HTERT RPE-1 (cell line): ENCODE data around the gene SND1.

Source experiments
- in situ Hi-C: fragments of 300-500 bp; cut with MboI; formaldehyde crosslinking; loops from 4 replicates; pipeline ENCODE4 v1.14.3; 2020; ENCODE audit warnings: low sequenced_read_pairs

Gene SND1

DNA sequence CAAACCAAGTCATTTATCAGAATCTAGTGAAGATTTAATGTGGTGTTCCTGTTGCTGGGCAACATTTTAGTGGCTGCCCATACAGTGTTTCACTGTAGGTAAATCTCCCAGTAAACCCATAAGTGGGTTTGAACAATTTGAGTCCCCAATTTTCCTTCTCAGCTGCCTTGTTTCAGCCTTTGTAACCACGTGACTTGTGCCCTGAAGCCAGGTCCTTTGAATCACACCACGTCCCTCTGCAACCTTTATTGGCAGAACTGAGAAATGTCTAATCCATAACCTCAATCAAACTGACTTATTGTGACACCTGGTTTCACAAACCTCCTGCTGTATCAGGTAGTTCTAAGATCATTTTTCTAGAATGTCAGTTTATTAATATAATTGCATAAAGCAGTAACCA lies 30.1 kb downstream of the SND1 start:
- in situ Hi-C loops = no loop called here

DNA sequence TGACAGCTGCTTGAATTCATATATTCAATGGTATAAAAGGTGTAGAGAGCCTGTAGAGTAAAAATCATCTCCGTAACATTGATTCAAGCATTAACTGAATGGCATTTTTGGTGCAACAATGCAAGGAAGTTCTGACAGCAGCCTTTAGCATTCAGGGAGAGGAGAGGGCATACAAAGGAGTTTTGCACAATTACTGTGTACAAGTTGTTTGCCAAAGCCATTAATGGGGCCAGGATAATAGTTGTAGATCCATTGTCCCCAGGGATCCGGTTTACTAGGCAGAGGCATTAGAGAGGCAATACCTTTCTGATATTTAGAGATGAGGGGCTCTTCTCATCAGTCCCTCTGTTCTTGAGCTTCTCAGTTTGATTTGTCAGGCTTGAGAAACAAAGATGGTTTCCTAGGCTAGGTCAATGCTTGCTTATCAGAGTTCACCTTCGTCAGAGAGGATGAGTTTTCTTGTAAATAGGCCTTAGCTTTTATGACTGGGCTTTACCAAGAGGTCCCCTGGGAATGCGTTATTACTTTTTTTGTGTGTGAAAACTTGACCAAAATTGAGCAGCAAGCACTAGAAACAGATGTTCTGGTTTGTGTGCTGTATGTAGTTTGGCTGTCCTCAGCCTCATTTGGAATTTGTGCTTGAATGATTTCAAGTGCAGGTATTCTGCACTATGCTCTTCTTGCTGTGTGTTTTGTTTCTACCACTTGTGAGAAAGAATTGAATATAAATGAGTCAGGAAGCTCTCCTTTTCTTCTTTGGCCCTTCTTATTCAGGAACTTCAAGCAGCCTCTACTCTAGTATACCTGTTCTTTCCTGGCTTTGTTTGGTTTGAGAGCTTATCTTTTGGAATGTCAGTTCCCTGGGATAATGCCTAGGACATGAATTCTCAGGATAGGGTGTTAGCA lies 32.0 kb downstream of the SND1 start:
- in situ Hi-C loops = no loop called here

DNA sequence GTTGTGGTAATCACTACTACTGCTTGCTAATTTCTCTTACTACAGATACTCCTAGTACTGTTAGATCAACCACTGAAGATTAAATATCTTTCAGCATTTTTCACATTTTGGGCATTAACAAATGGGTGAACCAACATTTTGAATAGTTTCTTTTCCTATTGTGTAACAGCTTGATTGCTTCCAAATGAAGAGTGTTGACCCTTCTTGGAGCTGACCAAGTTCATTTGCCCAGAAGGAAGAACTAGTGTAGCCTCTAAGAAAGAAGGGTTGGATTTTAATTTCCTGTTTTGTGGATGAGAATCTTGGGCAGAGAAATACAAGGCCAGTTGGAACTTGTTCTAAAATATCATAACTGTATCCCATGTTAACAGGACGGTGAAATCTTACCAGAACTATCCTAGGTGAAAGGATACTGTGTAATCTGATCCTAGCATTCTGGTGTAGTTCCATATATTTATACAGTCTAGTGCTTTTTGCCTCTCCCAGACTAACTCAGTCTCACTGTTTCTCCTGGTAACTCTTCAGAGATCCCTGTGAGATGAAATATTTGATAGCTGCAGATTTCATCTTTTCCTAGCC lies 37.3 kb downstream of the SND1 start:
- in situ Hi-C loops = no loop called here

DNA sequence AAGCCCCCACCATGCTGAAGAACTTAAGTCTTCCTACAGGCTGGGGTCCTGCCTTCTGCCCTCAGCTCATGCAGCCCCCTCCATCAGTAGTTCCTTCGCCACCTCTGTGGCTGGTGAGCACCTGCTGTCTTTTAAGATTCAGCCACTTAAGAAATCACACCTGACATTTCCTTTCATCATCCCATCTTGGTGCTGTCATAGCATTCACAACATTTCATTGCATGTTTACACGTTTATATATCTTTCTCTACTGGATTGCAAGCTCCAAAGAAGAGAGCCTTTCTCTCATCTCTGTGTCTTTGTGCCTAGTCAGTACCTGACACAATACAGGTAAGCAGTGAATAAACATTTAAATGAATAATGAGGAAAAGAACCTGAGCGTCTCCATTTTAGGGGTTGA lies 38.3 kb downstream of the SND1 start:
- in situ Hi-C loops = no loop called here

DNA sequence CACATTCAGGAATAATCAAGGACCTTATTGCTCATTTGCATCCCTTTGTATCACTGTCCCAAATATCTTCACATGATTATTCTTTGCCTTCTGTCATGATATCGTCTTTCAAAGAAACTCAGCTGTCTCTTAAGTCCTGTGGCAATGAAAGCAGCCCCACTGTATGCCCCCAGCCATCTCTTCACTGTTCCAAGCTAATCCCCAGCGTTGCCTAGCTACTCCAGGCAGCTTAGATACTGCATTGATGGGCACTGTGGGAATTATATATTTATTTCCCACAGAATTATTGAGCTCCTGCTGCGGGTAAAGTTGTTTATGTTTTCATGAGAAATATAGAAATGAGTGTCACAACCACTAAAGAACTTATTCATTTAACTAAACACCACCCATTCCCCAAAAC lies 38.8 kb downstream of the SND1 start:
- in situ Hi-C loops = no loop called here

DNA sequence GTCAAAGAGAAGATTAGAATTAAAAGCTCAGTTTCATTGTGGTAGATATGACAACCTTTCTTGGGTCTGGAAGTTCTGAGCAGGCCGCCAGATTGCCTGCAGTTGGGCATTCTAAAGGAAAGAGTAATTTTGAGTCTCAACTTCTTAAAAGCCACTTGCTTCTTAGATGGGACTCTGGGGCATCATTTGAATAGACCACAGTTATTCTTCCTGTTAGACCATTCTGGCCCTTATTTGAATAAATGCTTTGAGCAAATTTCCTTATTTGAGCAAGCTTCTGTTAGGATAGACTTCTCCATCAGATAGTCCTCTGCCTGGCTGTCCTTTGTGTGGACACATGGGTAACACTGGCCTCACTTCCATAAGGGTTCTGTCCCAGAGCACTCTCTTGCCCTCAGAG lies 40.2 kb downstream of the SND1 start:
- in situ Hi-C loops = no loop called here

DNA sequence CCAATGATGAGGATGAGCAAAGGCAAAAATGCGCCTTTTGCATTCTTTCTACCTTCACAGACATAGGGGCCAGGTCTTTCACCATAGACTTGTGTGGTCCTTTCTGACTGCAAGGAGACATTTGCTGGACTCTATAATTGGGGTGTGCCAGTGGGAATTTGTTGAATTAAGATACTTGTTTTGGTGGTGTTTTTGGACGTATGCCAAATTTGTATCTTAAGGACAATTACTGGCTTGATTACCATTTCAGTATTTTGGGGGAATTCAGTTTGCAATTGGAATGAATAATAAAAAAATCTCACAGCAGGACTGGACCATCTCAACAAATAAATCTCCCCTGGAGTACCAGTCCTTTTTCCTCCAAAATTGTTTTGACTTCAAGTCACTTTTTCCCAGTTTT lies 47.9 kb downstream of the SND1 start:
- in situ Hi-C loops = no loop called here

DNA sequence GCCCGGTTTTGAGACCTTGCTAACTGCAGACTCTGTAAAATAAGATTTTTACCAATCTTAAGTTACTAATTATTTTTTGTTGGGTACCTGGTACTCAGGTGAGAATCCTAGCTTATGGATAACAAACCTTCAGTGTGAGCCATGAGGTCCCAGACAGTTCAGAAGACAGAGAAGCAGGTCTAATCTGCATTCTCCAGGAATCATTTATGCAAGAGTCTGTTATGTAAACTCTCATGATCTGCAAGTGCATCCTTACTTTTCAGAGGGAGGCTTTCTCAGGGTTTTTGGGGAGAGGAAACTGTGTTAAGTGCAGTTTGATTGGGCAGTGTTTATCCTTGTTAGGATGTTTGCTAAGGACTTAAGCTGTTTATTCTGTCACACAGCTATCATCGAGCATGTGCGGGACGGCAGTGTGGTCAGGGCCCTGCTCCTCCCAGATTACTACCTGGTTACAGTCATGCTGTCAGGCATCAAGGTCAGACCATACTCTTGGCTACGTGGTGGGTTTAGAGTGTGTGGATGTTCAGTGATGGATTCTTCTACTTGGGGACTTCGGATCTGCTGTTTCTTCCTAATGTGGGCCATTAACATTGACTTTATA lies 50.2 kb downstream of the SND1 start:
- in situ Hi-C loops = no loop called here

DNA sequence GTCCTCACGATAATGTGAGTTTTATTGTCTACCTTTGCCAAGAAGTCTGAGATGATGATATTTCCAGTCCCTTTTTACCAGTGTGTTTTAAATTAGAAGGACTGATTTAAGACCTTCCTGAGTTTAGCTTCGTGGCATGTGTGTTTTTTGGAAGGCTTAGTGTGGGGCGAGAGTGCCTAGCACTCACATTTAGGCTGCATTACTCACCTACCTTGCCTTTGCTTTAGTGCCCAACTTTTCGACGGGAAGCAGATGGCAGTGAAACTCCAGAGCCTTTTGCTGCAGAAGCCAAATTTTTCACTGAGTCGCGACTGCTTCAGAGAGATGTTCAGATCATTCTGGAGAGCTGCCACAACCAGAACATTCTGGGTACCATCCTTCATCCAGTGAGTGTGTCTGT lies 50.9 kb downstream of the SND1 start:
- in situ Hi-C loops = no loop called here

DNA sequence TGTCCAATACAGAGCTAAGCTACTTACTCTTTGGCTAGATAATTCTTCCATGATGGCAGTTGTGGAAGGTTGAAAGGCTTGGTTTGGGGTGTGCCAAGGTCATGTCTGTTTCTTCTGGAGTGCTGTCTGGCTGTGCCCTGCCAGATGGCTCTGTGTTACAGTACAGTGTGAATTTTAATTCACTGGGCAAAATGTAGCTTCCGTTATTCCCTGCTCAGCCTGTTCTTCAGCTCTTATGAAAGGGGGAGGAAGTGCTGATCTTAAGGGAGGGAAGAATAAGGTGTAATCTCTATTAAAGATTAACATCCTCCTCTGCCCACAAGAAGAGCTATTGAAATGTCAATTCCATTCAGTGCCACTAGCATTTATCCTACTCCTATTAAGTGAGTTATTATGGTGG lies 52.2 kb downstream of the SND1 start:
- in situ Hi-C loops = no loop called here

DNA sequence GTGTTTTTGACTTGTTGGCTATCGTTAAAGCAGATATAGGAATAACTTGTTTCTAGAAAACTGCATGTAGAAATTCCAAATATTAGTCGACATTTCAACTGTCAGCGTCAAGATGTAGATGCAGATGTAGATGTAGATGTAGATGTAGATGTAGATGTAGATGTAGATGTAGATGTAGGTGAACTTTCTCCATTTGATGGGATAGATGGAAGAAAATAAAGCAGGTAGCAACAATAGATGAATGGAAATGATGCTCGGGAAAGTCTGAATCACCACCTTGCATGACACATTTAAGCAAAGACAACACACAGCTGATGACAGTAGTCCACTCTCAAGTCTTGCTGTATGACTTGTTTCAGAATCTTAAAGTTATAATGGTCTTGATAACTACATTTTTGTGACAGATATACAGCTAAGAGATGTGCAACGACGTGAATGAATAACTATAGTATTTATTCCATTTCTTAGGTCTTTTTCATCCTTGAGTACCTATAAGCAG lies 53.5 kb downstream of the SND1 start:
- in situ Hi-C loops = no loop called here

DNA sequence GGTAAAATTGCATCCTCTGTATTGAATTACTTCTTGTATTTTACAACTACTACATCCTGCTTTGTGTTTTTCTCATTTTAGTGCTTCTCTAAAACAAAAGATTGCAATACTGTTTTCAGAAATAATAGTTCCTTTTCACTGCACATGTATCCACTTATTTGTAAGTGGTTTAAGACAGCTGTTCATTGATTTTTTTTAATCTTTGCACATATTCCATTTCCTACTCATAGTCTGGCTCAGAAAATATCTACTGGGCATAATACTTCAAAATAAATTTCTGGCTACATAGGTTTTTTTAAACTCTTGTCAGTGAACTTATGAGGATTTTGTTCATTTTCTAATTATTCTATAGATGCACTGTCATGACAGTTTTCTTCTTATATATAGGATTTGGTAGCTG lies 54.8 kb downstream of the SND1 start:
- in situ Hi-C loops = no loop called here

DNA sequence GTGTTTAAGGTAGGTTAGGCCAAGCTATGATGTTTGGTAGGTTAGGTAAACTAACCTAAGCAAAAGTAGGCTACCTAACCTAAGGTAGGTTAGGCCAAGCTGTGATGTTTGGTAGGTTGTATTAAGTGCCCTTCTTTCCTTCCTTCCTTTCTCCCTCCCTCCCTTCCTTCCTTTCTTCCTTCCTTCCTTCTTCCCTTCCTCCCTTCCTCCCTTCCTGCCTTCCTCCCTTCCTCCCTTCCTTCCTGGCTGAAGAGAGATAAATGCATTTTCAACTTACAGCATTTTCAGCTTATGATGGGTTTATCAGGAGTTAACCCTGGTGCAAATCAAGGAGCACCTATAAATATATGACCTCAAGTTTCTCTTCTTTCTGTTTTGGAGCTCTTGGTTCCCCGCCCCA lies 56.2 kb downstream of the SND1 start:
- in situ Hi-C loops = no loop called here

DNA sequence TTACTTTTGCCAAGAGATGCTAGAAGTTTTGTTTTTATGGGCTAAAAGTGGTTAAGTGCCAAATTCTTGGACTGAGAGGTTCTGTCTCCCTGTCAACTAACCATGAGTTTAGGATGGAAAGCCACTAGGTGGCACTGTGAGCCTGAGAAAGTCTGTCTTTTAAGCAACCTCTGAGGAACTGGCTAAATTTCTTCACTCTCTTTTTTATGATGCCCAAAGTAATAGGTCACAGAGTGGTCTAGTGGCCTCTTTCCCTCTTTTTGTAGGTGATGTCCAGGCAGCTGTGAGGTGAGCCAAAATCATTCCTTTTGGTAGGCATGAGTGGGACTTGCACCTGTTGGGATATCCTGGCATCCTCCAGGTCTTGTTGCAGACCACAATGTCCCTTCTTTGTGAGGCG lies 56.8 kb downstream of the SND1 start:
- in situ Hi-C loops = no loop called here

DNA sequence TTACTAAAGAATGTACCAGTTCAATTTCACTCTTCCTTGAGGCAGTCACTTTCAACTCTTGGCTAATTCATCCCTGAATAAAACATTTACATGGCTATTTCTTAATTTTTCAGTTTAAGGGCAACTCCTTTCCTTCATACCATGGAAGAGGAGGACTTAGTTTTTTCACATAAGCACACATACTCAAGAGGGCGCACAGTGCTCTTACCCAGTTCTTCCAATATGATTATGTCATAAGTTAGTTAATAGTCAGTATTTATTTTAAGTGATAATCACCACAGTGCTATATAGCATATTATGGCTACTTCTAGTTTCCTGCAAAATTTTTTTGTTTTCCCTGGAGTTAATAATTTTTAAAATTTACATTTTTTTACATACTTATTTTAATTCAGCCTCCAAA lies 58.6 kb downstream of the SND1 start:
- in situ Hi-C loops = no loop called here

DNA sequence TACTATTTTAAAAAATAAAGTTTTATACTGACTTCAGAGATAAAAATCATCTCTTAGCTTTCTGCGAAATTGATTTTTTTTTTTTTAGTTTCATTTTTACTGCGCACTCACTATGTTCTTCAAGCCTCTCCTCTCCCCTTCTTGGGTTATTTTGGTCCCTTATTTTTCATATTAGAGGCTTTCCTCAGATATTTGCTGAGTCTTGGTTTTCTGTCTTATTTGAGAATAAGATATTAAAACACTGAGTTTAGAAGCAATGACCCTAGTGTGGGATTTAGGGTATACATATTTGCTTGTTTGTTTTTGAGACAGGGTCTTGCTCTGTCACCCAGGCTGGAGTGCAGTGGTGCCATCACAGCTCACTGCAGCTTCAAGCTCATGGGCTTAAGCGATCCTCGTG lies 59.9 kb downstream of the SND1 start:
- in situ Hi-C loops = no loop called here

DNA sequence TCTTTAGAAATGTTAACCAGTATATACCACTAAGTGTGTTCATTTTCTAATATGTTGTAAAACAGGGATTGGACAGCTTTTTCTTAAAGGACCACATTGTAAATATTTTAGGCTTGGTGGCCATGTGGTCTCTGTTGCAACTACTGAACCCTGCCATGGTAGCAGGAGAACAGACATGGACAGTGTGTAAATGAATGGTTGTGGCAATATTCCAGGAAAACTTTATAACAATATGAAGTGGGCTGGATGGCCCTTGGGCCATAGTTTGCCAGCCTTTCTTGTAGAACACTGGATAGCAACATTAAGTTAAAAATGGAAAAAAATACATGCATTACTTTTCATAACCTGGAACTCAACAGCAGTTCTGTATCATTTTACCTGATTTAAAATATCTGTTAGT lies 61.0 kb downstream of the SND1 start:
- in situ Hi-C loops = no loop called here

DNA sequence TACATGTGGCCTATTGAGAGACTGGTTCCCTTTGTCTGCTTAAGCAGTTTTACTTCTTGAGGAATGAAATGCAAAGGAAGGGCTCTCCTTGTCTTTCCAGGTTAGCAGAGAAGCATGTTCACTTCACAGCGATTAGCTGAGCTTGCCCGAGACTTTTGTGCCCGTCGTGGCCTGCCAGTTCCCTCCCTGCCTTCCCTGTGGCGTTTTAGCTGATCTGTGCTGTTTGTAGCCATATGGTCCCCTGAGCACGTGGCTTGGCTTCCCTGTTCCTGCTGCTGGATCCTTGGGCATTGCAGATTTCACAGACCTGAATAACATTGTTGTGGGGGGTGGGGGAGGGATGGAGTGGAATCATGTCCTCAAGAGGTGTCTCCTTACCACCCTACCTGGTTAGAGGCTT lies 61.8 kb downstream of the SND1 start:
- in situ Hi-C loops = no loop called here

DNA sequence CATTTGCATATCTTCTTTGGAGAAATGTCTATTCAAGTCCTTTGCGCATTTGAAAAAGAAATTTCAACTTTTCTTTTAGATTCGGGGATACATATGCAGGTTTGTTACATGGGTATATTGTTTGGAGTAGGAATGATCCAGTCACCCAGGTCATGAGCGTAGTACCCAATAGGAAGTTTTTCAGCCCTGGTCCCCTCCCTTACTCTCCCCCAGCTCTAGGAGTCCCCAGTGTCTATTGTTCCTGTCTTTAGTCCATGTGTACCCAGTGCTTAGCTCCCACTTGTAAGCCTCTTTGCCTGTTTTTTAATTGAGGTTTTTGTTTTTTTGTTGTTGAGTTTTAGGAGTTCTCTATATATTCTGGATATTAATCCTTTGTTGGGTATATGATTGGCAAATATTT lies 63.3 kb downstream of the SND1 start:
- in situ Hi-C loops = no loop called here

DNA sequence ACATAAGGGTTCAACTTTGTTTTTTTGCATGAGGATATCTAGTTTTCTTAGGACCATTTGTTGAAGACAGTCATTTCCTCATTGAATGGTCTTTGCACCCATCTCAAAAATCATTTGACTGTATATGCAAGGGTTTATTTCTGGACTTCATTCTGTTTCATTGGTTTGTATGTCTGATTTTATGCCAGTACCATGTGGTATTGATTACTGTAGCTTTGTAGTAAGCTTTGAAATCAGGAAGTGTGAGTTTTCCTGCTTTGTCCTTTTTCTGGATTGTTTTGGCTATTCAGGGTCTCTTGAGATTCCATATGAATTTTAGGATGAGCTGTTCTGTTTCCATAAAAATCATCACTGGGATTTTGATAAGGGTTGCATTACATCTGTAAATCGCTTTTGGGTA lies 63.9 kb downstream of the SND1 start:
- in situ Hi-C loops = no loop called here

DNA sequence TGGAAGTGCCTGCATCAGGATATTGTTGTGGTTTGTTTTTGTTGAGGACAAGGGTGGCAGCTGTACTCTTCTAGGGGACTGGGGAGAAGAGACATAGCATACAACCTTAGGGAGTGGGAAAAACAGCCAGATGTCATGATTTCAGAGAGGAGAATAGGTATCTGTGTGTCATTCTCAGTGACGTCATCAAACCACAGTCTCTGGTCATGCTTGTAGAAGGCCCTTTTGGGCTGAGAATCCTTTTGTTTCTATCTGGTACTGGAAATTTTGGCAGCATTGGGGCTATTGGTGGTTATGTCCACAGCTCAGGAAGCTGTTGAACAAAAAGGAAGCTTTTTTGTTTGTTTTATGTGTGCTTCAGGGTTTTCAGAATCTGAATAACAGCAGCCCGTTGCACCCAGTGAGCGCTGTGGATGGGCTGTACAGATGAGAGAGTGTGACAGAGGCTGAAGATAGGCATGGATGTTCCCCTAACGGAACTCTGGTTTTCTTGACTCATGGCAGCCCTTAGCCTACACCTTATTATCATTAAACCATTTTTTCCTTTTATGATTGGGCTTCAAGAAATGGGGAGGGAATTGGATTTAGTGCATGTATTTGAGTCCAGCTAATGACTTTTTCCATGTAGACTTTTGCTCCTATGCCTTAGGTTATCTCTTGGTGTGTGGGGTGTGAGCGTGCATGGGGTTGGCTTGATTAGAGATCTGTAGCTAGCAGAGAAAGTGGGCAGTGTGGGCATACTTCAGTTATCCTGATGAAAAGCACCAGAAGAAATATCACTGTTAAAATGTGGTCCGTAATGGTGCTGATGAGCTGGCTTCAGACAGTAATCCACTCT lies 65.7 kb downstream of the SND1 start:
- in situ Hi-C loops = no loop called here
